ENCODE measurements around the gene DGKI.

DNA sequence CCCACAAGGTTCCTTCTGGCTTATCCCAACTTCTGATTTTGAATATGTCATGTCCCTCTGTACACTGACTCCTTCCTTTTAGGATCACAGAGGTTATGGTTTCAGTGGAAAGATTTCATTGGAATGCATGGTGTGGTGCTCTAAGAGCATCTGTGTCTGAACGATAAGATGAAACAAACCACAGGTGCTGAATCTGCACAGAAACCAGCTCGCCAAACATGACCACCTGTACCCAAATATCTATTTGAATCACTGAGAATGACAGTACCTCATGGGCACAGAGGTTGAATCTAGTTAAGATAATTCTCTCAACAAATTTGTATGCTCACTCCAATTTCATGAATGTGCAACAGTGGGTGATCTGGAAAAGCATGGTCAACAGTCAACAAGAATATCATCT is 105.3 kb downstream of the DGKI start:
- no peak for TF ChIP-seq ATF3 (IDR thresholded peaks at IDR 0.05)
- no peak for TF ChIP-seq TCF7L2 (IDR thresholded peaks at IDR 0.05; ENCODE audit: borderline replicate concordance, extremely low read depth, insufficient read depth, insufficient read length)
- TF ChIP-seq POLR2A (IDR thresholded peaks at IDR 0.05; ENCODE audit: borderline replicate concordance, extremely low read depth, insufficient read depth, insufficient read length): no peak
- no peak for TF ChIP-seq SIN3A (IDR thresholded peaks at IDR 0.05; ENCODE audit: low read depth)

All from HCT116 (cell line).